Kidney epithelial cell (primary cell): Measurements from ENCODE around the gene C1QA. TPM values are rescaled to one million over a fixed set of nuclear protein-coding genes. Genes with fewer than 3 reads are reported as not detected.

Experiments
- DNase-seq: peaks from one replicate; pipeline ENCODE4 v3.0.0-alpha.2; 2010; ENCODE audit warnings: low read depth
- H3K27me3 ChIP-seq: 2 replicates; pipeline ENCODE4 v1.6.0; 2011; ENCODE audit warnings: low read length; ENCODE audit not compliant: control insufficient read depth, insufficient read depth
- H3K36me3 ChIP-seq: 2 replicates; pipeline ENCODE4 v1.5.1; 2011; ENCODE audit warnings: low read length; ENCODE audit not compliant: control insufficient read depth, insufficient read depth
- H3K4me3 ChIP-seq: 2 replicates; pipeline ENCODE4 v1.5.1; 2011; ENCODE audit warnings: low read depth, mild to moderate bottlenecking, control low read depth, low read length
- CTCF ChIP-seq: IDR thresholded peaks from 2 replicates; pipeline ENCODE4 v1.5.1; 2011; ENCODE audit warnings: mild to moderate bottlenecking, moderate library complexity, low read length, control low read depth, inconsistent platforms; ENCODE audit not compliant: insufficient read depth, poor library complexity, severe bottlenecking
- total RNA-seq: library from RNA; depleted of rRNA; stranded (reverse); fragments of >200 nt; gene quantifications from 2 replicates; pipeline ENCODE4 v1.2.3, GENCODE V29; 2015

The C1QA gene
- total RNA-seq, 1 donor from 2014 or later, result 2.2 TPM

GRCh38 chr1:22600071-22600816, 36.2 kb upstream of the C1QA start:
- Histone ChIP-seq H3K27me3 (peaks cover 47% of the 10 kb centered on the region), H3K4me3 (no peak overlapping the region), H3K36me3 (no peaks in the 10 kb centered on the region)
- no peak for DNase-seq
- TF ChIP-seq CTCF, result no peak

GRCh38 chr1:22600817-22601605, 35.4 kb upstream of the C1QA start:
- TF ChIP-seq CTCF, result no peak
- peaks cover 45% of the 10 kb centered on the region for H3K27me3 ChIP-seq
- no peaks in the 10 kb centered on the region for H3K36me3 ChIP-seq
- H3K4me3 ChIP-seq, result no peak overlapping the region
- DNase-seq, result no peak

- Histone ChIP-seq H3K27me3 (peaks cover 46% of the 10 kb centered on the region), H3K36me3 (no peaks in the 10 kb centered on the region), H3K4me3 (no peak overlapping the region)
- DNase-seq, result no peak
- TF ChIP-seq CTCF, result no peak
Observed at GRCh38 chr1:22601610-22602009, 34.8 kb upstream of the C1QA start.

- Histone ChIP-seq H3K27me3 (peaks cover 47% of the 10 kb centered on the region), H3K4me3 (no peak overlapping the region), H3K36me3 (no peaks in the 10 kb centered on the region)
- no peak for DNase-seq
- TF ChIP-seq CTCF, result no peak
Observed at GRCh38 chr1:22602060-22602740, 34.2 kb upstream of the C1QA start.

GRCh38 chr1:22606161-22606560, 30.3 kb upstream of the C1QA start:
- Histone ChIP-seq H3K27me3 (peaks cover 40% of the 10 kb centered on the region), H3K36me3 (no peaks in the 10 kb centered on the region), H3K4me3 (no peak overlapping the region)
- DNase-seq, result no peak
- no peak for TF ChIP-seq CTCF
